GM18868 (cell line): Measurements from ENCODE around the gene KCNQ1OT1.

Experiments
- ATAC-seq: cut with Tn5 transposase; IDR thresholded peaks from one replicate; pipeline ENCODE4 v1.9.1; 2021; ENCODE audit warnings: mild to moderate bottlenecking, moderate library complexity; ENCODE audit not compliant: unreplicated experiment

The KCNQ1OT1 gene

DNA sequence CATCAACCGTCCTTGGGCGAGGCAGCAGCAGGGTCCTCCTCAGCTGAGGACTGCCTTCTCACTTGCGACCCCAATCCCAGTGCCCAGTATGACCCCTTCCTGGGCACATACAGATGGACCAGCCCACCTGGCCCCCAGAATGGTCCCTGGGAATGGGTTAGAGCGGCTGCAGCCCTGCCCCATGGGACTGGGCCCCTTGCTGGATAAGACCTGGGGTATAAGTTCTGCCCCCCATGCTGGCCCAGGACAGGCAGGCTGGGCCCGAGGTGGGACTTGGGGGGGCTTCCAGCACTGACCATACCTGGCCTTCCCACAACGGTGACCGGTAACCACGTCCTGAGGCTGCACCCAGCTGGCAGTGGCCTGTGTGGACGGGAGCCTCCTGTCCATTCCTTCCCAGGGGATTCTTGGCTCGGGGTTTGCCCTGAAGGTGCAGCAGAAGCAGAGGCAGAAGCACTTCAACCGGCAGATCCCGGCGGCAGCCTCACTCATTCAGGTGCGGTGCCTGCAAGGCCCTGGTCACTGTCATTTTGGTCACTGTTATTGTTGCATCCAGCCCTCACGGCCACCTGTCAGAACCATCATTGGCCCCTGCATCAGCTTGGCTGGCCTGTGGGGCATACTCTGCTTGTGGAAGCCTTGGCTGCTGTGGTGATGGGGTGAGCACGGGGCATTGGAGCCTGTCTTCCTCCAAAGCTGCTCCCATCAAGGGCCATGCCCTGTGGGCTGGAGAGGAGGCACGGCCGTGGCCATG, 114.8 kb downstream of the KCNQ1OT1 start:
- no peak for ATAC-seq

DNA sequence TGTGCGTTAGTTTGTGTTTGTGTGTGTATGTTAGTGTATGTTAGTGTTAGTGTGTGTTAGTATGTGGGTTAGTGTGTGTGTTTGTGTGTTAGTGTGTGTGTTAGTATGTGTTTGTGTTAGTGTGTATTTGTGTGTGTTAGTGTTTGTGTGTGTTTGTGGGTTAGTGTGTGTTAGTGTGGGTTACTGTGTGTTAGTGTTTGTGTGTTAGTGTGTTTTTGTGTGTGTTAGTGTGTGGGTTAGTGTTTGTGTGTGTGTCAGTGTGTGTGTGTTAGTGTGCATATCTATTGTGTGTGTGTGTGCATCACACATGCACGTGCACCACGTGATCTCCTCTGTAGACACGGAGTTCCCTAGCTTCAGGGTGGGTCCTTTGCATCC, 115.4 kb downstream of the KCNQ1OT1 start:
- ATAC-seq = no peak

DNA sequence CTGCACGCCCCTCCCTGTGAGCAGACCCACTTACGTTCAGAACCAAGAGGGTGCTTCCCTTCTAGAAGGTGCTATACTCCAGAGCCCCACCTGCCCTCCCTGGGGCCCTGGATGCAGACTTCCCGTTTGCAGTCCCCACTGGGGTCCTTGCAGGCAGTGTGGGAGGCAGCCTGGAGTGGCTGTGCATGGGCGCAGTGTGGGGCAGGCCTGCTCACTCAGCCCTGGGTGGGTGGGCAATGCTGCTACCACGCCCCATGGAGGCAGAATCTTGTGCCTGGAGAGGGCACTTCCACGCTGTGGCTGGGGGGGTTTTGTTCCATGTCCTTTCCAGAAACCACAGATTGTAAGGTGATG, 116.2 kb downstream of the KCNQ1OT1 start:
- no peak for ATAC-seq

GRCh38 chr11:2582946-2583604, 116.7 kb downstream of the KCNQ1OT1 start:
- ATAC-seq = no peak

GRCh38 chr11:2582351-2582945, 117.3 kb downstream of the KCNQ1OT1 start:
- no peak for ATAC-seq

DNA sequence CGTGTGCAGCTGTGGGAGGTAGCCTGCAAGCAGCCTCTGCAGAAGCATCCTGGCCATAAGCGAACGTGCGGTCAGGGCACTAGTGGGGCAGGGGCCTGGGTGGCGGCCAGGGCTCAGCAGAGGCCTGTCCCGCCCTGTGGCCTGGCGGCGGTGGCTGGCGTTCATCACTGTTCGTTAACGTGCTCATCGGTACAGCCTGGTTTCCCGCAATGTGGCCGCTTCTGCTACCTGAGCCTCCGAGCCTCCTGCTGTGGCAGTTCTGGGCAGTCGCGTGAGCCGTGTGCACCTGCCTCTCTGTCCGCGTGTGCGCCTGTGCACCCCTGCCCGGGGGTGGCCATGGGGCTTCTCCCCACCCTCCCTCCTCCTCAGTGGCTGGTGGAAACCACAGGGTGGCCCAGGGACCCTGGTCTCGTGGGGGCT, 117.9 kb downstream of the KCNQ1OT1 start:
- no peak for ATAC-seq

DNA sequence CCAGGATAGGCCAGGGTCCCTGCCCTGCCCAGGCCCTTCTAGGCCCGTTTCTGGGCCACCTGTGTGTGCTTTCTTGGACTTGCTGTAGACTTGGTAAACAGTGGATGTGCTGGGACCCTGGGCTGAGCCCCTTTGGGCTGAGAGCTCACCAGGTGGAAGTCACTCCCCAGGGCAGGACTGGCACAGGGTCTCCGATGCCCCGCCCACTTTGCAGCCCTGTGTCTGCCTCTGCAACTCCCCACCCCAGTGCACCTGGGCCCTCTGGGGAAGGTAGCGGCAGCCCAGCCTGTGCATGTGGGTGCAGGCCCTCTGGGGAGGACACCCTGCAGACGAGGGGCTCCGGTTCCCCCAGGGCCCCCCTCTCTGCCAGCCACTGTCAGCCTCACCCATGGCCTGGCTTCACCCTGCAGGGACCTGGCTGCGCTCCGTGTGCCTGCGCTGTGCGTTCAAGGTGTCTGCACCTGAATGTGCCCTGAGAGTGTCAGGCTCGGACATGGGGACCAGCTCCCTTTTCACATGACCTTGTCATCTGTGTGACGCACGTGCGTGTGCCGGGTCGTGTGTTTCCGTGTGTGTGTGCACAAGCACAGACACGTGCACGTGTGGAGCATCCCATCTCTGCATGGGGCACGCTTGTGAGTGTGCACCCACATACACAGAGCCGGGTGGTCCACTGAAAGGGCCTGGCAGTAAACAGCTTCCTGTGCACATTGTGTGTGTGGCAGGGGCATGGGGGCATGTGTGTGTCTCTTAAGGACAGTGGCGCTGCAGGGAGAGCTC, 118.5 kb downstream of the KCNQ1OT1 start:
- no peak for ATAC-seq

DNA sequence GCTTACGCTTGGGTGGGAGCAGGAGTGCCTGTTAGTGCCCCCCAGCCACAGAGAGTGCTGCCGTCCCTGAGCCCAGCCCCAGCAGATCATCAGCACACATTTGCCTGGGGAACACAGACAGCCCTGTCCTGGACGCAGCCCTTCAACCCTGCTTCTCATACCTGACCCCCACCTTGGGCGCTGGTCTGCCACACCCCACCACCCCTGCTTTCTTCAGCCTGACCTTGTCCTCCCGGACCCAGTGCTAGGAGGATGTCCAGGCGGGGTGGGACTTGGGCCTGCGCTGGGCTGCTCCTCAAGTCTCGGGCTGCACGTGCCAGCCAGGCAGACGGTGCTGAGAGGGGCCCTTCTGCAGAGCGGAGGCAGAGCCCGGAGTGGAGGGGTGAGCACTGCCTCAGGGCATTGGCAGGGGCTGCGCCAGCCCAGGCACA, 119.2 kb downstream of the KCNQ1OT1 start:
- ATAC-seq = no peak

DNA sequence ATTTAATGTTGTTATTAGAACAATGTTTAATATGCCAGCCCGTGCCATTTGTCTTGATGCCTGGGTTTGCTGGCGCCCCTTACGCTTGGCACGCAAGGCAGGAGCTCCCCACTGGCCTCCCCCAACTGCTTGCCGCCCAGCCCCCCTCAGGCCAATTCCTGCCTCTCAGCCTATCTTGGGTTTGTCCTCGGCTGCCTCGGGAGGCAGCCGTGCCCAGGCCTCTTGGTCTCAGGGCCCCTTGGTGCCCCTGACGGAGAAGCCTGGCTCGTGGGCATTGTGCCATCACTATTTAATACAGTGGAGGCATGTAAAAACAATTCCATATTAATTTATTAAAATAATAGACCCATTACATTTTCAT, 119.8 kb downstream of the KCNQ1OT1 start:
- ATAC-seq = no peak

GRCh38 chr11:2579315-2580060, 120.3 kb downstream of the KCNQ1OT1 start:
- no peak for ATAC-seq

DNA sequence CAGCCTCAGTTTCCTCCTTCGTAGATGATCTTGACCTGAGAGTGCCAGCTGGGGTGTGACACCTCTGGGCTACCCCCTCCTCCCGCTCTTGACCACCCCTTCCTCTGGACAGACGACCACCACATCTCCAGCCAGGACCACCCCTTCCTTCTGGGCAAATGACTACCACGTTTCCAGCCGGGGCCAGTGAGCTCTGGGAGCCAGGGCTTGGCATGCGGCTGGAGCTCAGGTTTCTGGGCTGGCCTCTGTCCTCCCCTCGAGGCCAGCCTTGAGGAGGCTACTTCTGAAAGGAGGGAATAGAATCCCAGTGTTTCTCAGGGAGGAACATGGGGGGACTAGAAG, 120.9 kb downstream of the KCNQ1OT1 start:
- no peak for ATAC-seq

- no peak for ATAC-seq
Measured at GRCh38 chr11:2577991-2578928, 121.5 kb downstream of the KCNQ1OT1 start.

GRCh38 chr11:2577031-2577990, 122.5 kb downstream of the KCNQ1OT1 start:
- ATAC-seq = no peak

GRCh38 chr11:2576549-2576948, 123.2 kb downstream of the KCNQ1OT1 start:
- ATAC-seq = no peak

GRCh38 chr11:2576111-2576510, 123.7 kb downstream of the KCNQ1OT1 start:
- no peak for ATAC-seq

DNA sequence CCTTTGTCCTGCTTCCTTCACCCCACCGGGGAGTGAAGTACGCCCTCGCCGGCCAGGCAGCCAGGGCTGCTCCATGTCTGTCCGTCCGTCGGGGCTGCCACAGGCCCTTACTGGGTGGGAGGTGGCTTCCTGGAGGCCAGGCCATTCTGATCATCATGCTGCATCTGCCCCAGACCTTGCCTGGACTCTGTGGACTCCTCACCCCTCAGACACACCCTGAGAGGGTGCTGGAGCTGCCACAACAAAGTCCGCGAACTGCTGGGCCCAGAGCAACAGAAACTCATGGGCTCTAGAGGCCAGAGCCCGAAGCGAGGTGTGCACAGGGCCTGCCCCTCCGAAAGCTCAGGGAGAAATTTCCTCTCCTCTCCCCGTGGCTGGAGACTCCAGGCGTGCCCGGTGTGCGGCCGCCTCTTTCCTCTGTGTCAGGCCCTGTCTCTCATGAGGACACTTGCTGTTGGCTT, 124.2 kb downstream of the KCNQ1OT1 start:
- no peak for ATAC-seq

GRCh38 chr11:2574553-2575535, 125.0 kb downstream of the KCNQ1OT1 start:
- ATAC-seq = no peak
